GM21526 (cell line): ENCODE results near the gene TTC9C.
"Not testable (repeated sequence)": the region's sequence is repeated elsewhere in the genome, so short reads cannot be mapped to it uniquely, and the experiment has no call there.

Source experiments
- ATAC-seq: cut with Tn5 transposase; IDR thresholded peaks from one replicate; pipeline ENCODE4 v1.9.1; 2021; ENCODE audit warnings: moderate library complexity; ENCODE audit not compliant: unreplicated experiment, low FRiP score

Gene TTC9C

GRCh38 chr11:62747475-62748160 lies 19.3 kb downstream of the TTC9C start:
- no peak for ATAC-seq

GRCh38 chr11:62749931-62750330 lies 21.6 kb downstream of the TTC9C start:
- not testable (repeated sequence) for ATAC-seq

- no peak for ATAC-seq
Measured at GRCh38 chr11:62752177-62752785, 24.0 kb downstream of the TTC9C start.

GRCh38 chr11:62752994-62753735 lies 24.9 kb downstream of the TTC9C start:
- ATAC-seq: peak; percentile 6

GRCh38 chr11:62753736-62754603 lies 25.7 kb downstream of the TTC9C start, which contains the start of gene ZBTB3:
TSS of gene ZBTB3 (minus strand) at chr11:62754160. CDS start at chr11:62753664, 496 bp downstream.
- peak; percentile 86 for ATAC-seq

GRCh38 chr11:62755086-62755615 lies 26.9 kb downstream of the TTC9C start:
- no peak for ATAC-seq

GRCh38 chr11:62757846-62758788 lies 29.8 kb downstream of the TTC9C start:
- ATAC-seq: no peak

GRCh38 chr11:62760867-62761227 lies 32.6 kb downstream of the TTC9C start:
- ATAC-seq: not testable (repeated sequence)

GRCh38 chr11:62770778-62771143 lies 42.5 kb downstream of the TTC9C start:
- no peak for ATAC-seq

GRCh38 chr11:62771144-62772021 lies 43.1 kb downstream of the TTC9C start, which contains the start of gene TAF6L:
TSS of gene TAF6L (plus strand) at chr11:62771396. CDS start at chr11:62775784, 4,388 bp downstream.
- ATAC-seq: peak; percentile 45

- ATAC-seq: no peak
Measured at GRCh38 chr11:62774407-62774806, 46.1 kb downstream of the TTC9C start.

GRCh38 chr11:62775646-62776045 lies 47.4 kb downstream of the TTC9C start:
- ATAC-seq: no peak

GRCh38 chr11:62777389-62777788 lies 49.1 kb downstream of the TTC9C start:
- no peak for ATAC-seq

GRCh38 chr11:62778441-62778840 lies 50.2 kb downstream of the TTC9C start:
- no peak for ATAC-seq

GRCh38 chr11:62782753-62783152 lies 54.5 kb downstream of the TTC9C start:
- no peak for ATAC-seq

- ATAC-seq: peak; percentile 48
Measured at GRCh38 chr11:62786318-62787004, 58.2 kb downstream of the TTC9C start.

- ATAC-seq: peak; percentile 57
Measured at GRCh38 chr11:62787005-62787759, 58.9 kb downstream of the TTC9C start, which contains the start of gene TMEM179B. TSS of gene TMEM179B (plus strand) at chr11:62787402. CDS start at chr11:62787432, 30 bp downstream.
